Measurements from ENCODE around the gene SIDT1.
A peak's percentile ranks its signal among the peaks of the same experiment; 100 is the strongest.

SIDT1 gene

DNA sequence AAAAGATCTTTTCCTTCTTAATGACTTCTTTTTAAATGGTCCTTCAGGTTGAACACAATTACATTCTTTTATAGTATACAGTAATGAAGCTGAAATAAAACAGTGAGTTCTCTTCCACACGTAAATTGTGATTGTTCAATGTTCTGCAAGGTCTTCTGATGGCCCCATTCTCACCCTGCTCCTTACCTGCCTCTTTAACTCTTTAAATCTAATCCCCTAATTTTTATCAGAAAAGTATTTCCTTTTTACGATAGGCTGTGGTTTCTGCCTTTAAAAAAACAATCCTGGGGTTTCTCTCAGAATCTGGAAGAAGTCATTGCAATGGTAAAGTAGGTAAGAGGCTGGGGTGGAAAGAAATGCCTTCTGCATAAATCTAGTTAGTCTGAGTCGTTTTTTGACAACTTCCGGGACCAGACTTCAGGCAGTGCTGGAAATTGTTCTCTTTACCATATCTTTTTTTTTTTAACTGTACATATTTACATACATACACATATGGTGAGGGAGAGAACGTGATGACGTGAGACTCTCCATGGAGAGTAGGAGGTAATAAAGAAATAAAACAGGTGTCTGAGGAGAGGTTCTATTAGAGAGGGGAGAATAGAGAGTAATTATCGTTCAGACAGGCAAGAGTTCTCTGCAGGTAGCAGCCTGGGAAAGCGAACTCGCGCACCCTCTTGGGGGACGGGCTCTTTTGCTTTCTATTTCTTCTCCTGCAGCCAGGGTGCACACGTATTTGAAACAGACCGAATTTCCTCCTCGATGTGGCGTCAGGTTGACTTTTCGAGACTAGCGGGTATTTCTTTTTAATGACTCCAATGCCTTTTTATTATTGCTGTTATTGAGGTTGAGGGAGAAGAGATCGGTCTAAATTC is at the start of gene SIDT1:
TSS of gene SIDT1 (plus strand) at position 730 of the 872 bp plus-strand sequence. CDS start 467 bp downstream, outside the sequence.
- no peak for DNase-seq

GRCh38 chr3:113485161-113485609 is 47.2 kb upstream of the SIDT1 start:
- DNase-seq, result no peak

GRCh38 chr3:113495035-113495434 is 37.3 kb upstream of the SIDT1 start:
- DNase-seq, result peak; percentile 8

GRCh38 chr3:113496924-113497323 is 35.4 kb upstream of the SIDT1 start:
- no peak for DNase-seq

- no peak for DNase-seq
These were observed 33.9 kb upstream of the SIDT1 start for GRCh38 chr3:113498221-113499005.

DNA sequence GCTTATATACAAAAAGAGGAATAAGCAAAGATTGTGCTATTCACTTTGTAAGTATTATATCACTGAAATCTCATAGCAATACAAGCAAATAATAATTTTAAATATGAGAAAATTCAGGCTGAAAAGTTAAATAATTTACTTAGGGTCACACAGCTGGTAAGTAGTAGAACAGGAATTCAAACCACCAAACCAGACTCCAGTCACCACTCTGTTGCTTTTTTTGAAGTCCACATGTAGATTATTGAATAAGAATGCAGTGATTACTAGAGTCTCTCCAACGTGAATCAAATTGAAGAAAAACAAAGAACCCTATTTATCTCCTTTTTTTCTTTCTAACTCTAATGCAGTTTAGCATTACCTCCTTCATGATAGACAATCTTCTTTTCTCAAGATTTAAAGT is 33.3 kb upstream of the SIDT1 start:
- no peak for DNase-seq

- DNase-seq, result no peak
These were observed 30.8 kb upstream of the SIDT1 start for GRCh38 chr3:113501597-113501996.

- no peak for DNase-seq
These were observed 26.5 kb upstream of the SIDT1 start for GRCh38 chr3:113505867-113506266.

DNA sequence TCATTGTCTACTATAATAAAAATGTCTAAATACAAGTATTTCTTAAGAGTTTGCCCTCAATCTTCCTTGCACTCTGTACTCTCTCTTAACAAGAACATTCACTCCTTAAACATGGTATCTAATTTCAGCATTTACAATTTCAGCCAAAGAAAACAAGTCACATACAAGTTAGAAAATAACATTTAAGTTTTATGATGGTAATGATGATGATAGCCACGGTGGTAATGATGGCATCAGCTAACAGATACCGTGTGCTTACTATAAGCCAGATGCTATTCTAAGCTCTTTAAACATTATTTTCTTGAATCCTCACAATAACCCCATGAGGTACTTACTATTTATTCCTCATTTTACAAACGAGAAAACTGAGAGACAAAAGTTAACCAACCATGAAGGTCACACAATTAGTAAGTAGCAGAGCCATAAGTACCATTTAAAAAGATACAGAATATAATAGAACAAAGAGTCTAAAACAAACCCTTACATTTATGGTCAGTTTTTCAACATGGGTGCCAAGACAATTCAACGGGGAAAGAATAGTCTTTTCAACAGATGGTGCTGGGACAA is 24.8 kb upstream of the SIDT1 start:
- no peak for DNase-seq

DNA sequence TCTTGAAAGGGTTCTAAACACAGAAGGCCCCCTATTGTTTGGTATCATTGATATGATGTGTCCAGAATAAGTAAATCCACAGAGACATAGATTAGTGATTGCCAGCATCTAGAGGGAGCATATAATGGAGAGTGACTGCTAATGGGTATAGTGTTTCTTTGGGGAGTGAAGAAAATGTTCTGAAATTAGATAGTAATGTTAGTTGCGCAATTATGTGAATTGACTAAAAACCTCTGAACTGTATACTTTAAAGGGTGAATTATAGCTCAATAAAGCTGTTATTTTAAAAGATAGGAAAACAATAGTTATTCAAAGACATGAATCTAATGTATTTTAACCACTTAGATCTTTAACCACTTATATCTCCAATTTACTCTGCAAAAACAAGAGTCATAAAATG is 23.4 kb upstream of the SIDT1 start:
- no peak for DNase-seq

GRCh38 chr3:113514265-113514769 is 18.0 kb upstream of the SIDT1 start:
- DNase-seq, result peak; percentile 52

DNA sequence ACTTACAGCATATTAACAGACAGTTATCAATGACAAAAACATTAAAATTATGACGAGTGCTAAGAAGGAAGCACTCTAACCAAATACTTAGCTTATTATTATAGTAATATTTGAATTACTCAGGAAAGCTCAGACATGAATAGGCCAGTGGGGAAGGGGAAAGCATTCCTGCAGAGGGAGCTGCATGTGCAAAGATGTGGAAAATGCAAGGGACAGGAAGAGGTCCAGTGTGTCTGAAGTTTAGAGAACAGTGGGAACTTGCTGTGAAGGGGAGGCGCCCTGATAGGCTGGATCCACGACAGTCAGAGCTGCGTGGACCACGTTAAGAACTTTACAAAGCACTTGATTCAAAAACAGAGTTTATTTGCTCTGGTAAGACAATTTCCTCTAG is 16.2 kb upstream of the SIDT1 start:
- peak; percentile 40 for DNase-seq

GRCh38 chr3:113521981-113522380 is 10.4 kb upstream of the SIDT1 start:
- DNase-seq, result no peak

GRCh38 chr3:113523241-113523640 is 9.1 kb upstream of the SIDT1 start:
- DNase-seq, result no peak

DNA sequence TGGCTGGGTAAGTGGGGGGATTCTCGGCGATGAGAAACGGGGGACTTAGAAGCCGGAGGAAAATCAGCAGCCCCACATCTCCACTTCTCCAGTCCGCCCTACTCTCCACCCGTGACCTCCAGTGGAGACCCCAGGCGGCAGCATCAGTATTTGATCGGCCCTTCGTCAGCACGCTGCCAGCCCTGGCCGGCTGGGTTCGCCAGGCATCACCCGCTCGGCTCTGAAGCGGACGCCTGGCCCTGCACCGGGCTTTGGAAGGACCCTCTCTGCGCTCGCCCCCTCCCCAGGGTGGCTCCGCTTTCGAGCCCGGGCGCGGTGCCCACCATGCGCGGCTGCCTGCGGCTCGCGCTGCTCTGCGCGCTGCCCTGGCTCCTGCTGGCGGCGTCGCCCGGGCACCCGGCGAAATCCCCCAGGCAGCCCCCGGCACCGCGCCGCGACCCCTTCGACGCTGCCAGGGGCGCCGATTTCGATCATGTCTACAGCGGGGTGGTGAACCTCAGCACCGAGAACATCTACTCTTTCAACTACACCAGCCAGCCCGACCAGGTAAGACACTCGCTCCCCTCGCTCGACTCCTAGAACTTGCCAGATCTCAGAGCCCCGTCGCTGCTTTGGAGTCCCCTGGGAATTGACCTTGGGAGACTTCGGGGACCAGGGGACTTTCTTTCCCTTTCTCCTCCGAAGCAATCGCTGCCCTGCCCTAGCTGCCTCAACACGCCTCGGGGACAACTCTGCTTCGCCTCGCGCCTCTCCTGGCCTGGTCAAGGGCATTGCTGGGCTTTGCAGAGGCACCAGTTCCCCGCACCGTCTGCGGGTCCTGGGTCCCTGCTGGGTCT is 561 bp downstream of the SIDT1 start:
- peak; percentile 34 for DNase-seq

DNA sequence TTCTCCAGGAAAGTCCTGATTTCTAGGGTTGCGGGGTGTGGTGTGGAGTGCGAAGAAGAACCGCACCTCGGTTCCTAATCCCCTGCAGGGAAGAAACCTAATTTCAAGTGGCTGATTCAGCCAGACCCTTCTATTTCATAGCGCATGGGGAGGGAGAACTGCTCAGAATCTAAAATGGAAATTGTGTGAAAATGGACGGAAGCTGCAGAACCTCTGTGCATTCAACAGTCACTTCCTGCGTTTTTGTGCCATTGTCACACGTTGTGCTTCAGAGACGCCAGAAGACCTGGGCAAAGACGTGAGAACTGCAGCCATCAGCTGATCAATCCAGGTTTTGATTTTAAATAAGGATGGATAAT is 1.2 kb downstream of the SIDT1 start:
- no peak for DNase-seq

DNA sequence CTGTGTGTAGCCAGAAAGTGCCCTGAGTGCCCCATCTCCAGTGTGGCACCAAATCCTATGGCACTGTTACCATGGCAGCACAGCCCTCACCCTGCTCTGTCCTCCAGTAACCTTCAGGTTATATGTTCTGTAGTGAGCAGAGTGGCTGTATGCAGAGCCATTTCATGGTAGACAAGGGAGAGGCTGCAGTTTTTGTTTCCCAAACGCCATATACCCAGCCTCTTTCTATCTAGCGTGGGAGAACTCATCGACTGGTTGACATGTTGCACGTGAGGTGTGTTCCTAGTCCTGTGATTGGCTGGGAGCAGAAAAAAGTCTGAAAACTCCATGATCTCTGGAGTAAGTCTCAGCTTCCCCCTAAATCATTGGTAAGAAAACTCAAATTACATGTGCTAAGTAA is 2.0 kb downstream of the SIDT1 start:
- no peak for DNase-seq

DNA sequence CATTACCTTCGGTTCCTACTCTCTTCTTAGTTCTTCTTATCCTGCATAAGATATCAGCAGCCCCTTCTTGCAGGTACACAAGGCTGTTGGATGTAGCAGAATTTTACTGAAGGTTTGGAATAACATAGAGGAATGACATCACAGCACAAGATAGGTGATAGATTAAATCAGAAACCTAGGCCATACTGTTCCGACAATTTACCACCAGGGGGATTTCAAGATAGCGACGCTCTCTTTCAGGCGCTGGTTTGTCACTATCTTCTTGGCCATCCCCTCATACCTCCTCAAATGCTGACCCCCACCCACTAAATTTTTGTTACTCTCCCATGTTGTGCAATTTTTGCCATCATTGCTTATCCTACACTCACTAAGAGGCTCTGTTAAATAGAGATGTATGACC is 3.5 kb downstream of the SIDT1 start:
- DNase-seq, result peak; percentile 37

DNA sequence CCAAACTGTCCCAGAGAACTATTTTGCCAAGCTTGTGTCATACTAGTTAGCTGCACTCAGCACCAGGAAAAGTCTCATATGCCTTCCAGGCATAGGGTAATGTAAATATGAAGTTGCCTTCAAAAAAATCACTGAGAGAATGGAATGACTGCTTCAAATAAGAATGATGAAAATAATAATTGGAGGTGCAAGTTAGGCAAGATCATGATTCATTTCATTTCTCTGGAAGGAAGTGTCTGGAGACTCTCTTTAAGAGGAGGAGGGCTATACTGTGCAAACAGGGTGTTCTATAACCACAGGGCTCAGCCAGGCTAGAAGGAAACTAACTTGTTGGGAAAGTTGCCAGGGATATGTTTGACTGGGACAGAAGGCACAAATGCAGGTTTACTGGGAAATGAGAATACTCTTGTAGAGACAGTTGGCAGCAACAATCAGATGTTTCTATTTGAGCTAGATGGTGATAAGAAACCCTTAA is 4.3 kb downstream of the SIDT1 start:
- DNase-seq, result no peak

DNA sequence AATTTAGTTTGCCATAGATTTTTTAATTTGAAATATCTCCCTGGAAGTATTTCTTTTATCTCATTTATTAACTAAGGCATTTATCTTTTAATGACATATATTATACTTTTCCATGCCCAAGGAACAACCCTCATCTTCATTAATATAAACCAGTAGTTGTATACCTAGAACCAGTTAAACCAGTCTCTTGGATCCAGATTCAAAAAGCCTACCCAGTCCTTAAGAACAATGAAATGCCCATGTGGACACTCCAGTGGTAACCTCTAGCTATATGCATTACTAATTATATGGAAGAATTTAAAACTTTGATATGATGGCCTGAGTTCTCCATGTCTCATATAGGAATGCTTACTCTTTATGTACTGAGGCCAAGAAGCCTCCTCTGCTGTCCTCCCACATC is 4.8 kb downstream of the SIDT1 start:
- DNase-seq, result no peak

DNA sequence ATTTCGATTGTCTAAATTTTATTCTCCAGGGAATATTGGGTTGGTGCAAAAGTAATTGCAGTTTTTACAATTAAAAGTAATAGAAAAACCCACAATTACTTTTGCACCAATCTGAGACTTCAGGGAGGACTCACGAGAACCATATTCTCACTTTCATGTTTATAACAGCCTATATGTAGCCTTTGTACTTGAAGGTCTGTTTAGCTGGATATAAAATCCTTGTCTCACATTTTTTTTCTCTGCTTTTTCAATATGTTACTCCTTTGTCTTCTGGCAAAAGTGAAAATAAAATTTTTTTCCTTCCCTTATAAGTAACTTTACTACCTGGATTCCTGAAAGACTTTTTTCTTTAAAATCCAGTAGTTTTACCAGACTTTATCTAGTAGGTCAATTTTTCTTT is 9.2 kb downstream of the SIDT1 start:
- DNase-seq, result no peak

DNA sequence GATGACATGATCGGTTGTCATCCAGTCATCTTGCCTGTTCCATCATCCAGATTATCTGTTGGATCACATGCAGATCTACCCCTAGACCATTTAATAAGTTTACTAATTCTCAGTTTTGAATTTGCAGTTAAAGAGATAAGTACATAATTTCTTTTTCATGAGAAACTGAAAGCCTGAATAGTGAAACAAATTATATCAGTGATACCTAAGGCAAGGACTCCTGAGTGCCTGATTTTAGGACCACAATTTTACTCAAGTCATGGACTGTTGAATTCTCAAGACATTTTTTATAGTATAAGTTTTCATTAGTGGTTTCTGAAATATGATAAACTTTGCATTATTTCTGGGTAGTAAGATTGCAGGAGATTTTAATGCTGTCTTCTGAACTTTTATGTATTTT is 13.2 kb downstream of the SIDT1 start:
- DNase-seq, result no peak
